ENCODE measurements around the gene EDAR. TPM values are rescaled to one million over a fixed set of nuclear protein-coding genes. Genes with fewer than 3 reads are reported as not detected.

The EDAR gene
- polyA plus RNA-seq, 2 of the 4 experiments (the other 2 are of a cell fraction), result 0.05 to 0.26 TPM

- TF ChIP-seq, protein P1, sequence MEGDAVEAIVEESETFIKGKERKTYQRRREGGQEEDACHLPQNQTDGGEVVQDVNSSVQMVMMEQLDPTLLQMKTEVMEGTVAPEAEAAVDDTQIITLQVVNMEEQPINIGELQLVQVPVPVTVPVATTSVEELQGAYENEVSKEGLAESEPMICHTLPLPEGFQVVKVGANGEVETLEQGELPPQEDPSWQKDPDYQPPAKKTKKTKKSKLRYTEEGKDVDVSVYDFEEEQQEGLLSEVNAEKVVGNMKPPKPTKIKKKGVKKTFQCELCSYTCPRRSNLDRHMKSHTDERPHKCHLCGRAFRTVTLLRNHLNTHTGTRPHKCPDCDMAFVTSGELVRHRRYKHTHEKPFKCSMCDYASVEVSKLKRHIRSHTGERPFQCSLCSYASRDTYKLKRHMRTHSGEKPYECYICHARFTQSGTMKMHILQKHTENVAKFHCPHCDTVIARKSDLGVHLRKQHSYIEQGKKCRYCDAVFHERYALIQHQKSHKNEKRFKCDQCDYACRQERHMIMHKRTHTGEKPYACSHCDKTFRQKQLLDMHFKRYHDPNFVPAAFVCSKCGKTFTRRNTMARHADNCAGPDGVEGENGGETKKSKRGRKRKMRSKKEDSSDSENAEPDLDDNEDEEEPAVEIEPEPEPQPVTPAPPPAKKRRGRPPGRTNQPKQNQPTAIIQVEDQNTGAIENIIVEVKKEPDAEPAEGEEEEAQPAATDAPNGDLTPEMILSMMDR (IDR thresholded peaks at IDR 0.05), result no peak
- TF ChIP-seq POLR2A (IDR thresholded peaks at IDR 0.05; ENCODE audit: low read length) (no peak), BHLHE40 (IDR thresholded peaks at IDR 0.05; ENCODE audit: low read depth, low read length) (no peak), FOXS1 (CRISPR knock-in tag; IDR thresholded peaks at IDR 0.05) (no peak), ZNF302 (CRISPR knock-in tag; IDR thresholded peaks at IDR 0.05) (no peak), HMGXB4 (CRISPR knock-in tag; IDR thresholded peaks at IDR 0.05; ENCODE audit: borderline replicate concordance) (no peak), CHD4 (IDR thresholded peaks at IDR 0.05; ENCODE audit: borderline replicate concordance) (no peak), PHF8 (IDR thresholded peaks at IDR 0.05; ENCODE audit: borderline replicate concordance, low read depth) (no peak), RAD21 (conservative IDR thresholded peaks at IDR 0.05 in 1 of 2, IDR thresholded peaks at IDR 0.05 in 1 of 2) (no peak)
Observed at GRCh38 chr2:109017017-109017416, 28.0 kb upstream of the EDAR start (continued).

DNA sequence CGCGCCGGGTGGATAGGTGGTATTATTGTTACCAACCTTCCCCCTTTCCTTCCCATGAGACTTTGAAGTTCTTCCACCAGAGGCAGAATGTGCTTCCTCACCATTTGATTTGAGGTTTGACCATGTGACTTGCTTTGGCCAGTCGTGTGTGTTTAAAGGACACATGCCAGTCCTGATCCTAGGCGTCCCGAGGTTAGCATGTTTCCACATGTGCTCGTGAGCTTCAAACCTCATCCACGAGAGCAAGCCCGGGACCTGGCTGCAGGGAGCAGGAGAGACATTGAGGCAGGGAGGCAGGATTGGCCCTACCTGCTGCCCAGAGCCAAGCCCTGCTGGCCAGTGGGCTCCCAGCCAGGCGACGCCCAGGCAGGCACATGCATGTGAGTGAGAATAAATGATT, 27.4 kb upstream of the EDAR start:
- POLR2A ChIA-PET, result no interaction called here
- Histone ChIP-seq H3K9me3 (no peaks in the 10 kb centered on the region), H3K4me2 (no peak overlapping the region), H3K4me1 (no peaks in the 10 kb centered on the region), H3K27ac (no peak overlapping the region), H3K4me3 (no peak overlapping the region)
- TF ChIP-seq PHF8 (IDR thresholded peaks at IDR 0.05; ENCODE audit: borderline replicate concordance, low read depth) (no peak), EHF (CRISPR knock-in tag; IDR thresholded peaks at IDR 0.05) (no peak), TFCP2L1 (CRISPR knock-in tag; IDR thresholded peaks at IDR 0.05) (no peak), CEBPB (IDR thresholded peaks at IDR 0.05) (no peak), POLR2A (IDR thresholded peaks at IDR 0.05; ENCODE audit: low read length) (no peak), JUN (IDR thresholded peaks at IDR 0.05) (no peak), EP300 (IDR thresholded peaks at IDR 0.05) (no peak)
- CTCF ChIA-PET, result interaction anchor here (0.7 to 1.0 kb wide), 2 partner anchors 28 to 147 kb away, joined by 3 read pairs; no protein-coding TSS in a partner anchor
- no peak for DNase-seq (ENCODE audit: low read depth in 1 of 2, low spot score in 1 of 2)
- no peak for FAIRE-seq
- WGBS (ENCODE audit: missing lambda C conversion rate), result 84% methylated on average over 11 of the region's 11 CpGs
- no peak for ATAC-seq

DNA sequence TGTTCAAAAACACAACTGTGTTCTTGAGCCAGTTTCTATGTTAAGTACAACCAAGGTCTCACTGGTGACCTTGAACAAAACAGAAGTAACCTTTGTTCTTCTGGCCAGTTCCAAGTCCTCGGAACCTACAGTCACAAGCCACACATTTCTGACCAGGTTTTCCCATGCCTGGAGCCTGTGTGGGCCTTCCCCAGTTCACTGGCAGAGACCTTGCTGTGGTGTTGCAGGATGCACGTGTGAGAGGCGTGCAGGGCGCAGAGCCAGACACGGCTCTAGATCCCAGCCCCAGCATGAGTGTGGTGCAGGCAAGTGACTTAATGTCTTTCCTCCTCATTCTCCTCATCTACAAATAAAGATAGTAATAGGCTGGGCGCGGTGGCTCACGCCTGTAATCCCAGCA, 25.5 kb upstream of the EDAR start:
- Histone ChIP-seq H3K4me1 (no peaks in the 10 kb centered on the region; the same call in 2 of the 3 replicates), H3K4me3 (no peak overlapping the region), H3K27ac (no peak overlapping the region), H3K9me3 (no peaks in the 10 kb centered on the region), H3K4me2 (no peak overlapping the region)
- no peak for ATAC-seq
- ChIA-PET CTCF (no interaction called here), POLR2A (no interaction called here)
- 88% methylated on average over 8 of the region's 8 CpGs for WGBS (ENCODE audit: missing lambda C conversion rate)
- no peak for DNase-seq (ENCODE audit: low read depth in 1 of 2, low spot score in 1 of 2)
- no peak for FAIRE-seq
- TF ChIP-seq FOSB (CRISPR knock-in tag; IDR thresholded peaks at IDR 0.05), result no peak
- TF ChIP-seq CBX2 (IDR thresholded peaks at IDR 0.05; ENCODE audit: borderline replicate concordance, low read depth), result no peak
- no peak for TF ChIP-seq CBX8 (IDR thresholded peaks at IDR 0.05)
- TF ChIP-seq HDAC2 (IDR thresholded peaks at IDR 0.05), result no peak
- no peak for TF ChIP-seq ATOH8 (CRISPR knock-in tag; IDR thresholded peaks at IDR 0.05; ENCODE audit: low read depth)
- no peak for TF ChIP-seq CHD4 (IDR thresholded peaks at IDR 0.05; ENCODE audit: borderline replicate concordance)
- no peak for TF ChIP-seq GATA3 (IDR thresholded peaks at IDR 0.05; ENCODE audit: borderline replicate concordance)
- no peak for TF ChIP-seq BHLHE40 (IDR thresholded peaks at IDR 0.05; ENCODE audit: low read depth, low read length)
- TF ChIP-seq MYC (IDR thresholded peaks at IDR 0.05; ENCODE audit: borderline replicate concordance, low read length), result no peak
- no peak for TF ChIP-seq JUN (IDR thresholded peaks at IDR 0.05)
- no peak for TF ChIP-seq EHMT2 (IDR thresholded peaks at IDR 0.05; ENCODE audit: low read depth)
- no peak for TF ChIP-seq HOXB5 (CRISPR knock-in tag; IDR thresholded peaks at IDR 0.05)
- TF ChIP-seq, protein P1 (IDR thresholded peaks at IDR 0.05), result no peak
